Muscle of leg (tissue), 11 donors: ENCODE data around the gene ZBTB20. TPM values are rescaled to one million over a fixed set of nuclear protein-coding genes. Genes with fewer than 3 reads are reported as not detected.

Experiments used
- DNase-seq: peaks from one replicate; pipeline ENCODE4 v3.0.0; 2013
- H3K27ac ChIP-seq: one replicate; pipeline ENCODE4 v1.5.1; 2013; ENCODE audit warnings: mild to moderate bottlenecking, low read length, control low read depth
- H3K27me3 ChIP-seq: one replicate; pipeline ENCODE4 v1.6.1; 2013; ENCODE audit warnings: low read length; ENCODE audit not compliant: control insufficient read depth, insufficient read depth
- H3K36me3 ChIP-seq: one replicate; pipeline ENCODE4 v1.6.1; 2013; ENCODE audit warnings: low read length; ENCODE audit not compliant: control insufficient read depth, insufficient read depth
- H3K4me1 ChIP-seq: one replicate; pipeline ENCODE4 v1.6.1; 2013; ENCODE audit warnings: low read length; ENCODE audit not compliant: control insufficient read depth, insufficient read depth
- H3K4me3 ChIP-seq: one replicate; pipeline ENCODE4 v1.5.1; 2013; ENCODE audit warnings: low read length, control low read depth
- H3K9me3 ChIP-seq: replicated peaks from 2 replicates; pipeline ENCODE4 v1.6.1; 2013; ENCODE audit warnings: low read depth, low read length; ENCODE audit not compliant: control insufficient read depth
- WGBS: methylation state at CpG from one replicate; pipeline ENCODE4 v1.1.5; 2013; ENCODE audit warnings: missing lambda C conversion rate; ENCODE audit not compliant: insufficient coverage; 5-methylcytosine and 5-hydroxymethylcytosine counted together
- polyA plus RNA-seq, 8 donors: library from polyadenylated mRNA; unstranded; fragments of 120-200 nt; gene quantifications; one replicate each; pipeline versions ENCODE4 v1.2.1 to v1.2.3, GENCODE V29; 2013; ENCODE audit warnings: inconsistent platforms in 1 of 8, low replicate concordance in 1 of 8; ENCODE audit not compliant: insufficient read length in 8 of 8, insufficient read depth in 1 of 8
- total RNA-seq: library from RNA; stranded (reverse); fragments of 120-200 nt; gene quantifications from one replicate; pipeline ENCODE4 v1.2.4, GENCODE V29; 2013

ZBTB20 gene
- total and polyA plus RNA-seq, 9 donors = 1.0 to 16.6 (median 2.8) TPM

DNA sequence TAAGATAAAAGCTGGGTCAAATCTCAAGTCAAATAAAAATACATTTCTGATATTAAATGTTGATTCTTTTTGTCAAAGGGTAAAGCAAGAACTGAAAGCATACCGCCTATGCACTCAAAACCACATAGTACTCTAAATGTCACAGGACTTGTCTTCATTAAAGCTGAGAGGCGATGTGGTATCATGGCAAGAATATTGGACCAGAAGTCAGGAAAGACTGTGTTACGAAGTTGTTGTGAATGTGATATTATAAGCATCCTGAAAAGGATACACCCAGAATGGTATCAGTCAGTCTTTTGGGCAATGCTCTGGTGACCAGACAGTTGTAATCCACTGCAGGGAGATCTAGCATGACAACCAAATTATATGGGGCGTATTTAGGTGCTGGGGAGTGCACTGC lies 819.4 kb downstream of the ZBTB20 start:
- H3K27me3 ChIP-seq = no peaks in the 10 kb centered on the region
- H3K4me1 ChIP-seq = no peaks in the 10 kb centered on the region
- DNase-seq = no peak
- no peak overlapping the region for H3K27ac ChIP-seq
- H3K9me3 ChIP-seq = no peaks in the 10 kb centered on the region
- H3K36me3 ChIP-seq = peaks cover 3% of the 10 kb centered on the region
- WGBS = 100% methylated on average over 1 of the region's 4 CpGs
- no peak overlapping the region for H3K4me3 ChIP-seq

- H3K27me3 ChIP-seq = no peaks in the 10 kb centered on the region
- DNase-seq = no peak
- H3K4me1 ChIP-seq = no peaks in the 10 kb centered on the region
- no peaks in the 10 kb centered on the region for H3K36me3 ChIP-seq
- no peak overlapping the region for H3K4me3 ChIP-seq
- H3K27ac ChIP-seq = no peak overlapping the region
- no peaks in the 10 kb centered on the region for H3K9me3 ChIP-seq
- WGBS = 100% methylated on average over 2 of the region's 3 CpGs
Measured at GRCh38 chr3:114323546-114324254, 823.4 kb downstream of the ZBTB20 start.

GRCh38 chr3:114320246-114320645 lies 826.8 kb downstream of the ZBTB20 start:
- Histone ChIP-seq H3K4me1 (no peaks in the 10 kb centered on the region), H3K9me3 (no peaks in the 10 kb centered on the region), H3K4me3 (no peak overlapping the region), H3K36me3 (no peaks in the 10 kb centered on the region), H3K27ac (no peak overlapping the region), H3K27me3 (no peaks in the 10 kb centered on the region)
- WGBS = no CpG with 5 or more reads among the region's 1 CpG
- no peak for DNase-seq

- no CpG with 5 or more reads among the region's 4 CpGs for WGBS
- Histone ChIP-seq H3K4me1 (no peaks in the 10 kb centered on the region), H3K27me3 (no peaks in the 10 kb centered on the region), H3K36me3 (no peaks in the 10 kb centered on the region), H3K9me3 (no peaks in the 10 kb centered on the region), H3K4me3 (no peak overlapping the region), H3K27ac (no peak overlapping the region)
- no peak for DNase-seq
Measured at GRCh38 chr3:114319453-114319852, 827.6 kb downstream of the ZBTB20 start.

GRCh38 chr3:114318295-114318694 lies 828.8 kb downstream of the ZBTB20 start:
- DNase-seq = no peak
- no CpG with 5 or more reads among the region's 5 CpGs for WGBS
- Histone ChIP-seq H3K27me3 (no peaks in the 10 kb centered on the region), H3K36me3 (no peaks in the 10 kb centered on the region), H3K27ac (no peak overlapping the region), H3K9me3 (no peaks in the 10 kb centered on the region), H3K4me3 (no peak overlapping the region), H3K4me1 (no peaks in the 10 kb centered on the region)

DNA sequence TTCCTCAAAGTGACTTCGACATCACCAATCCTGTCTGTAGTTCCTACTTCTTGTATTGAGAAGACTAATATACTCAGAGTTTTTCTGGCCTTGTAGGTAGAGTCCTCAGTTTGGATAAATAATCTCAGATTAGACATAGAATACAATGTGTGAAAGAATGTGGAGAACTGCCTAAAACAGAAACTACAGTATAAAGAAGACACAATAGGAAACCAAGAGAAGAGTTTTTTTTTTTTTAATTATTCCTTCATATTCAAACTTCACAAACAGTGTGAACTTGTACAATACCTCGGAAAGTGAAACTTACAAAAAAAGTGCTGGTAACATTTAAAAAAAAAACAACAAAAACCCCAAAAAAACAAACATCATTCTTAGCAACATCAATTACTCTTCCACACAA lies 832.8 kb downstream of the ZBTB20 start:
- WGBS = no CpG with 5 or more reads among the region's 2 CpGs
- no peaks in the 10 kb centered on the region for H3K27me3 ChIP-seq
- no peaks in the 10 kb centered on the region for H3K4me1 ChIP-seq
- no peaks in the 10 kb centered on the region for H3K36me3 ChIP-seq
- H3K9me3 ChIP-seq = no peaks in the 10 kb centered on the region
- no peak overlapping the region for H3K4me3 ChIP-seq
- DNase-seq = no peak
- no peak overlapping the region for H3K27ac ChIP-seq

DNA sequence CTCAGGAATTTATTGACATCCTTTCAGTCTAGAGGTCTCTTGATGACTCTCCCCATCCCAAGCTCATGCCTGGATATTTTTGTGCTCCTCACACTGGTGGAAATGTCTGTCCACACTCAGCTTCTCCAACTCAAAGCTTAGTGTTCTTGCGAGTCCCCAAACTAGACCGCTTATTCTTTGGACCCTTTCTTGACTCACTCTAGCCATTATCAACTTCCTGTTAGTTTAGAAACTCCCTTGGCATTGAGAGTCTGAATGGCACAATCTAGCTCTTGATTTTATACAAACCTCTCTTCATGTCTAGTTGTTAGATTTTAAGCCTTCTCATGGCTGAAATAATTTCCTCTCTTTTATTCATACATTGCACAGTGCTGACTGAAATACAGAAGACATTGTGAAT lies 833.7 kb downstream of the ZBTB20 start:
- DNase-seq = no peak
- no peaks in the 10 kb centered on the region for H3K4me1 ChIP-seq
- no peak overlapping the region for H3K4me3 ChIP-seq
- 100% methylated on average over 2 of the region's 2 CpGs for WGBS
- H3K9me3 ChIP-seq = no peaks in the 10 kb centered on the region
- H3K27ac ChIP-seq = no peak overlapping the region
- H3K36me3 ChIP-seq = no peaks in the 10 kb centered on the region
- no peaks in the 10 kb centered on the region for H3K27me3 ChIP-seq

DNA sequence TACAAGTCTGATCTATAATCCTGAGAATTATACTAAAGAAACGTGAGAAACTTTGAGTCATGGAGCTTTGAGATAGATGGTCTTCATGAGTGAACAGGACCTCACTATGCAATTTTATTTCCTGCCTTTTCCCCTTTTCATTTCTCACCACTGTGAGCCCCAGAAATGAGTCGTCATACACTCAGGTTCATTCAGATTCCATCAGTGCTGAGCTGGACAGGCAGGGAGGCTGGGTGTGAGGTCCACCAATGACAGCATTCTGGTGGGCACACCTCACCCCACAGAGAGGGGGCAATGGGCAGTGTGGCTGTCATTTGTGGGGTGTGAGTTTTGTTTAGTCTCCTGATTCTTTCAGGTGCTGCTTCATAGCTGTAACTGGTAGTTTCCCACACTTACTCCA lies 836.4 kb downstream of the ZBTB20 start:
- Histone ChIP-seq H3K36me3 (no peaks in the 10 kb centered on the region), H3K27ac (no peak overlapping the region), H3K4me3 (no peak overlapping the region), H3K27me3 (no peaks in the 10 kb centered on the region), H3K9me3 (no peaks in the 10 kb centered on the region), H3K4me1 (no peaks in the 10 kb centered on the region)
- WGBS = no CpG with 5 or more reads among the region's 2 CpGs
- no peak for DNase-seq

GRCh38 chr3:114308830-114309229 lies 838.3 kb downstream of the ZBTB20 start:
- no peak for DNase-seq
- WGBS = 78% methylated on average over 3 of the region's 5 CpGs
- Histone ChIP-seq H3K4me1 (no peaks in the 10 kb centered on the region), H3K4me3 (no peak overlapping the region), H3K27ac (no peak overlapping the region), H3K27me3 (no peaks in the 10 kb centered on the region), H3K36me3 (no peaks in the 10 kb centered on the region), H3K9me3 (no peaks in the 10 kb centered on the region)

DNA sequence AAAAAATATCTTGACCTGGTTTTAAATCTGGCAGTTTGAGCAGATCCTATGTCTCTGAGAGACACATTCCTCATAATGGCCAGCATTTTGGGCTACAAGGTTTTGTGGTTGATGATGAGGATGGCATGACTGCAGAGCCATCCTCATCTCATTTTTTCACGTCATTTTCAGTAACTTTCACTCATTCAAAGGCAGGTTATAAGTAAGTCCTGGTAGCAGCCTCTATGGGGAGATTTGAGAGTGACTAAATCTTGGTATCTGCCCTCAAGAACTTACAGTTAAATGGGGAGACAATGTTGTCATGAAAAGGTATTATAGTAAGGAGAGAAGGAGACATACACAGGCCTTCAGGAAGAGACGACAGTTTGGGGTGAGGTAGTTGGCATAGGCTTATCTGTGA lies 838.7 kb downstream of the ZBTB20 start:
- Histone ChIP-seq H3K9me3 (no peaks in the 10 kb centered on the region), H3K4me1 (no peaks in the 10 kb centered on the region), H3K4me3 (no peak overlapping the region), H3K36me3 (no peaks in the 10 kb centered on the region), H3K27ac (no peak overlapping the region), H3K27me3 (no peaks in the 10 kb centered on the region)
- WGBS = 86% methylated on average over 1 of the region's 2 CpGs
- DNase-seq = no peak

- no peak for DNase-seq
- Histone ChIP-seq H3K4me3 (no peak overlapping the region), H3K27ac (no peak overlapping the region), H3K27me3 (no peaks in the 10 kb centered on the region), H3K9me3 (no peaks in the 10 kb centered on the region), H3K4me1 (no peaks in the 10 kb centered on the region), H3K36me3 (no peaks in the 10 kb centered on the region)
- WGBS = 92% methylated on average over 2 of the region's 3 CpGs
Measured at GRCh38 chr3:114307832-114308231, 839.3 kb downstream of the ZBTB20 start.
